T-helper 2 cell (primary cell): ENCODE measurements around the gene TNFRSF13B.
"Not testable (repeated sequence)": the region's sequence is repeated elsewhere in the genome, so short reads cannot be mapped to it uniquely, and the experiment has no call there.

ENCODE experiments used
- DNase-seq, 5 experiments: peaks; one replicate each; pipeline versions ENCODE4 v3.0.0 to v3.0.0-alpha.2; 2012 to 2022

TNFRSF13B gene

GRCh38 chr17:16906680-16907079 lies 65.2 kb downstream of the TNFRSF13B start:
- peak in 1 of 5 experiments; percentile 44 for DNase-seq

DNA sequence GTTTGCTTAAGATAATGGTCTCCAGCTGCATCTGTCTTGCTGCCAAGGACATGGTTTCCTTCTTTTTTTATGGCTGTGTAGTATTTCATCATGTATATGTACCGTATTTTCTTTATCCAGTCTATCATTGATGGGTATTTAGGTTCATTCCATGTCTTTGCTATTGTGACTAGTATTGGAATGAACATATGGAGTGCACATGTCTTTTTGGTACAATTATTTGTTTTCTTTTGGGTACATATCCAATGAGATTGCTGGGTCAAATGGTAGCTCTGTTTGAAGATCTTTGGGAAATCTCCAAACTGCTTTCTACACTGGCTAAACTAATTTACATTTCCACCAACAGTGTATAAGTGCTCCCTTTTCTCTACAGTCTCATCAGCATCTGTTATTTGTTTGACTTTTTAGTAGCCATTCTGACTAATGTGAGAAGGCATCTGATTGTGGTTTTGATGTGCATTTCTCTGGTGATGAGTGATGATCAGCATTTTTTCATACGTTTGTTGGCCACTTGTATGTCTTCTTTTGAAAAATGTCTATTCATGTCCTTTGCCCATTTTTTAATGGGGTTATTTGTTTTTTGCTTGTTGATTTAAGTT lies 66.2 kb downstream of the TNFRSF13B start:
- DNase-seq, result peak in 1 of 5 experiments; percentile 37

DNA sequence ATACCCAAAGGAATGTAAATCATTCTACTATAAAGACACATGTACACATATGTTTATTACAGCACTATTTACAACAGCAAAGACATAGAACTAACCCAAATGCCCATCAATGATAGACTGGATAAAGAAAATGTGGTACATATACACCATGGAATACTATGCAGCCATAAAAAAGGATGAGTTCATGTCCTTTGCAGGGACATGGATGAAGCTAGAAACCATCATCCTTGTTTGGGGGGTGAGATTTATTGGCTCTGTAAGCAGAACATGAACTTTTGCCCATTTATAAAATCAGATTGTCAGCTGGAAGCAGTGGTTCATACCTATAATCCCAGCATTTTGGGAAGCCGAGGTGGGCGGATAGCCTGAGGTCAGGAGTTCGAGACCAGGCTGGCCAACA lies 68.8 kb downstream of the TNFRSF13B start:
- DNase-seq, result not testable (repeated sequence)

DNA sequence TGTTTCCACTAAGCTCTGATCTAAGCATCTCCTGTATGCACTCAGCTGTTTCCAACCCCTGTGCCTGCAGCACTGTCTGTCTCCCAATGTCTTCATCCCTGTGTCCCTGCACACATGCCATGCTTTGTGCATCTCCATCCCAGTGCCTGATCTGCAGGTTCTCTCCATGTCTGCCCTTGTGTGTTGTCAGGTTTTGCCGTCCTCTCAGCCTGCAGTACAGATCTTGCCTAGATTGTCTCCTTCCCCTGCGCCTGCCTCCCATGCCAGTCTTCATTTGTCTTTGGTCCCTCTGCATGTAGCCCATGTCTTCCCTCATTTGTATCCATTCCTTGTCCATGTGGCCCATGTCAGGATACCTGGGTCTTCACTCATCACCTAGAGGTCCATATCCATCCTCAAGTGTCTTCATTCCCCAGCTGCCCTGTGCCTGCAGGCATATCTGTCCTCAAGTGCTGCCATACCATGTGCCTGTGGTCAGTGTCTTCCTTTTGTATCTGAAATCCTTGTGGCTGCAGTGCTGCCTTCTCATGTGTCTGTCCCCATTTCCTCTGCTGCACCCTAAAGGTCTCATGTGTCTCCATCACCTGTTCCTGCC lies 71.5 kb downstream of the TNFRSF13B start:
- no peak for DNase-seq

GRCh38 chr17:16897211-16897896 lies 74.6 kb downstream of the TNFRSF13B start:
- DNase-seq, result not testable (repeated sequence)

- not testable (repeated sequence) for DNase-seq
Observed at GRCh38 chr17:16896235-16896634, 75.7 kb downstream of the TNFRSF13B start.

- not testable (repeated sequence) for DNase-seq
Observed at GRCh38 chr17:16893527-16893926, 78.4 kb downstream of the TNFRSF13B start.

DNA sequence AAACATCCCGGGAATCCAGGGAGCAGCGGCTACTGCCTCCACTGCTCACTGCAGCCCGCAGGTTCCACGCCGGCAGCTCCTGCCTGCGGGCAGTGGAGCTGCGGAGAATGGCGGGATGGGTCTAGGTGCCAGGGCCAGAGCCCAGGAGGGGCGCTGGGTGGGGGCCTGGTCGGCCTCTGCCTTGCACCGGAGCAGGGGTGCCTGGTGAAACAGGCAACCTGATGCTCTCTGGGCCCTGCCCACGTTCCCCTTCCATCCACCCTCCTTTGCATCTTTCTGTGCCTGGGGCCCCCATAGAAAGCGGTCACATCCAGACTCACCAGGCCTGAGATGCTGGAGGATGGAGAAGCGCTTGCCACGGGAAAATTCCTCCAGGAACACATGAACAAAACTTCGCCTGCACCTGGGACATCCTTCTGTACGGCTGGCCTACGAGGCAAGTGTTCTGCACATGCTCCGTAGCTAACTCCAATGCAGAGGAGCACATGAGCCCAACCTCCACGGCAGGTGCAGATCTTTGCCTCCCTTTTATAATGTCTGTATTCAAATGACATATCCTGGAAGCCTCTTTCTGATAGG lies 79.0 kb downstream of the TNFRSF13B start:
- DNase-seq, result not testable (repeated sequence)

- DNase-seq, result no peak
Observed at GRCh38 chr17:16889088-16889465, 82.8 kb downstream of the TNFRSF13B start.
